ENCODE data around the gene ADRM1. TPM values are rescaled to one million over a fixed set of nuclear protein-coding genes. Genes with fewer than 3 reads are reported as not detected.

The ADRM1 gene
- total RNA-seq, 1 experiment from 2014 or later: 160 TPM

GRCh38 chr20:62269871-62270270 lies 32.9 kb upstream of the ADRM1 start:
- peaks cover 25% of the 10 kb centered on the region for H3K36me3 ChIP-seq
- no peak for DNase-seq
- no peak overlapping the region for H3K27ac ChIP-seq

GRCh38 chr20:62272200-62272599 lies 30.6 kb upstream of the ADRM1 start:
- peaks cover 5% of the 10 kb centered on the region; the same call in 1 of the 2 replicates for H3K36me3 ChIP-seq
- DNase-seq: no peak
- H3K9me3 ChIP-seq (replicated peaks): no peaks in the 10 kb centered on the region
- H3K4me3 ChIP-seq: no peak overlapping the region
- H3K27me3 ChIP-seq: no peaks in the 10 kb centered on the region
- H3K27ac ChIP-seq: no peak overlapping the region
- no peaks in the 10 kb centered on the region for H3K4me1 ChIP-seq

More at GRCh38 chr20:62269871-62270270, 32.9 kb upstream of the ADRM1 start:
- H3K9me3 ChIP-seq (replicated peaks): 0 out of 2 replicates have a peak, but pooled peaks cover 4% of the 10 kb centered on the region
- no peaks in the 10 kb centered on the region for H3K4me1 ChIP-seq
- no peaks in the 10 kb centered on the region for H3K27me3 ChIP-seq
- no peak overlapping the region for H3K4me3 ChIP-seq

GRCh38 chr20:62273416-62273815 lies 29.4 kb upstream of the ADRM1 start:
- no peaks in the 10 kb centered on the region for H3K4me1 ChIP-seq
- H3K27me3 ChIP-seq: no peaks in the 10 kb centered on the region
- H3K27ac ChIP-seq: no peak overlapping the region
- no peaks in the 10 kb centered on the region for H3K9me3 ChIP-seq (replicated peaks)
- no peak overlapping the region for H3K4me3 ChIP-seq
- peaks cover 7% of the 10 kb centered on the region for H3K36me3 ChIP-seq
- no peak for DNase-seq

GRCh38 chr20:62274332-62274950 lies 28.4 kb upstream of the ADRM1 start:
- no peak overlapping the region for H3K4me3 ChIP-seq
- H3K27me3 ChIP-seq: no peaks in the 10 kb centered on the region
- no peaks in the 10 kb centered on the region for H3K4me1 ChIP-seq
- DNase-seq: no peak
- peaks cover 11% of the 10 kb centered on the region for H3K36me3 ChIP-seq
- H3K9me3 ChIP-seq (replicated peaks): no peaks in the 10 kb centered on the region
- no peak overlapping the region for H3K27ac ChIP-seq

GRCh38 chr20:62275219-62275618 lies 27.6 kb upstream of the ADRM1 start:
- H3K27ac ChIP-seq: no peak overlapping the region
- no peak overlapping the region for H3K4me3 ChIP-seq
- peaks cover 18% of the 10 kb centered on the region for H3K36me3 ChIP-seq
- no peaks in the 10 kb centered on the region; the same call in 1 of the 2 replicates for H3K4me1 ChIP-seq
- no peak for DNase-seq
- H3K9me3 ChIP-seq (replicated peaks): no peaks in the 10 kb centered on the region
- no peaks in the 10 kb centered on the region for H3K27me3 ChIP-seq

DNA sequence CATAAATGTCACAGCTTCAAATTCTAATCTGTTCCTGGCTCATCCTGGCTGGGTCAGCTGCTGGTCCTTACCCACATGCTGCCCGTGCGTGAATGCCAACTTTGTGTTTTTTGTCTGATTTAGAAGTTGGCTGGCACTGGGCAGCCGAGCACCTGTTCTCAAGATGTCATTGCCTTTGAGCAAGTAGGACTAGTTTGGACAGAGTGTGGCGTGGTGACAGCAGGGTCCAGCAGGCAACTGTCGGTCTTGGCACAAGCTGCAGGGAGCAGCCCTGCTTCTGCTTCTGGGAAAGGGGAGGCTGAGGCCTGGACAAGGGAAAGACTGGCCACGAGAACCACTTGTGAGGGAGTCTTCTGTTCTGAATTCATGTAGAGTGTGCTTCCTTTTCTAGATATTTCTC lies 26.4 kb upstream of the ADRM1 start:
- no peaks in the 10 kb centered on the region for H3K27me3 ChIP-seq
- no peak overlapping the region for H3K4me3 ChIP-seq
- DNase-seq: peak in 1 of 2 experiments; percentile 30
- H3K4me1 ChIP-seq: peaks cover 11% of the 10 kb centered on the region
- no peak overlapping the region for H3K27ac ChIP-seq
- H3K36me3 ChIP-seq: peaks cover 21% of the 10 kb centered on the region
- H3K9me3 ChIP-seq (replicated peaks): no peaks in the 10 kb centered on the region

DNA sequence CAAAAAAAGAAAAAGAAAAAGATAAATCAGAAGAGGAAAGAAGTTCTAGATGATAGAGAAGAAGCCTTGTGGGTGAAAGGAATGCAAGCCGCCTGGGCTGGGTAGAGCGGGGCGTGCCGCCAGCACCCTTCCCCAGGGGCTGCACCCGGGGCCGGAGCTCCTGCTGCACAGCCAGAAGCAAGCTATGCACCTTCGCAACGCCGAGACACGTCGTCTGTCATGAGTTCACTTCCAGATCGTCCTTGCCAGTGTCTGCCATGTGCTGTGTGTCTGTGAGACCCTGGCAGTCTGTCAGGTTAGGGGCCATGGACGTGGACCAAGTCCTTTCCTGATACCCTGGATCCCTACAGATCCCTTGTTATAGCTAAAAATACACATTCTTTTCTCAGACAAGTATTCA lies 25.5 kb upstream of the ADRM1 start:
- H3K27me3 ChIP-seq: no peaks in the 10 kb centered on the region
- no peak overlapping the region for H3K27ac ChIP-seq
- H3K4me3 ChIP-seq: no peak overlapping the region
- peaks cover 20% of the 10 kb centered on the region for H3K4me1 ChIP-seq
- peaks cover 23% of the 10 kb centered on the region for H3K36me3 ChIP-seq
- no peak for DNase-seq
- H3K9me3 ChIP-seq (replicated peaks): no peaks in the 10 kb centered on the region

GRCh38 chr20:62280303-62280702 lies 22.5 kb upstream of the ADRM1 start:
- peaks cover 28% of the 10 kb centered on the region for H3K36me3 ChIP-seq
- peaks cover 31% of the 10 kb centered on the region for H3K4me1 ChIP-seq

GRCh38 chr20:62281161-62281933 lies 21.4 kb upstream of the ADRM1 start:
- H3K36me3 ChIP-seq: peaks cover 28% of the 10 kb centered on the region
- peaks cover 31% of the 10 kb centered on the region for H3K4me1 ChIP-seq
- H3K27me3 ChIP-seq: no peaks in the 10 kb centered on the region
- no peaks in the 10 kb centered on the region for H3K9me3 ChIP-seq (replicated peaks)
- peak overlapping the region; percentile 89 for H3K27ac ChIP-seq
- DNase-seq: peak; percentile 94 to 98
- no peak overlapping the region for H3K4me3 ChIP-seq

More at GRCh38 chr20:62280303-62280702, 22.5 kb upstream of the ADRM1 start:
- H3K9me3 ChIP-seq (replicated peaks): no peaks in the 10 kb centered on the region
- H3K27ac ChIP-seq: peak overlapping the region; percentile 89
- H3K4me3 ChIP-seq: no peak overlapping the region
- no peaks in the 10 kb centered on the region for H3K27me3 ChIP-seq
- no peak for DNase-seq

GRCh38 chr20:62282103-62282502 lies 20.7 kb upstream of the ADRM1 start:
- Histone ChIP-seq H3K4me1 (peaks cover 31% of the 10 kb centered on the region), H3K9me3 (replicated peaks) (no peaks in the 10 kb centered on the region), H3K27me3 (no peaks in the 10 kb centered on the region), H3K36me3 (peaks cover 28% of the 10 kb centered on the region), H3K4me3 (no peak overlapping the region), H3K27ac (peak overlapping the region; percentile 89)
- no peak for DNase-seq

DNA sequence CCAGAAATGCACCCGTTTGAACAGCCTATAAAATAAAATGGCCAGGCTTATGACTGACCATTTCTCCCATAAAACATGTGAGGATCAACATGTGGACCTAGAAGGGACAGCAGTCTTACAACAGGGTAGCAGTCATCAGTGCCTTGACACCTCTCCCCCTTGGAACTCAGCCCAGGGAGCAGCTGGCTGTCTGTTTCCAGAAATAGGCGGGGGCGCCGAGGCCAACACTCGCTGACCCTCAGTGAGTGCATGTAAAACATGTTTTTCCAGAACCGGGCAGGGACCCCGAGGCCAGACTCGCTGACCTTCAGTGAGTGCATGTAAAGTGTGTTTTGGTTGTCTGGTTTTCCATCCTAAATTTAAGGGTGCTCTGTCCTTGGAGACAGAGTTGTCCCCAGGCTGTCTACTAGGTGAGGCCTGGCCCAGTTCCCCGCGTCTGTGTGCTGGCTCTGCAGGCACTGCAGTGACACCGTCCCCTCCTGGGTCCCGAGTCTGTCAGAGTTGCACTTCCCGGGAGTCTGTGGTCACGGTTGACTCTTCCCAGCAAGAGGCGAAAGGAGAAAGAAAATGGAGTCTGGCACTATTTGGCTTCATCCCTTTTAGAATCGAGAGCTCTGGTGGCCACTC lies 19.8 kb upstream of the ADRM1 start:
- Histone ChIP-seq H3K36me3 (peaks cover 24% of the 10 kb centered on the region), H3K4me3 (no peak overlapping the region), H3K9me3 (replicated peaks) (no peaks in the 10 kb centered on the region), H3K4me1 (peaks cover 31% of the 10 kb centered on the region), H3K27me3 (no peaks in the 10 kb centered on the region), H3K27ac (no peak overlapping the region; the same call in 1 of the 2 replicates)
- peak; percentile 50 to 56 for DNase-seq

GRCh38 chr20:62284448-62284847 lies 18.3 kb upstream of the ADRM1 start:
- no peaks in the 10 kb centered on the region for H3K27me3 ChIP-seq
- H3K4me1 ChIP-seq: peaks cover 31% of the 10 kb centered on the region
- H3K4me3 ChIP-seq: no peak overlapping the region
- H3K9me3 ChIP-seq (replicated peaks): no peaks in the 10 kb centered on the region
- peaks cover 20% of the 10 kb centered on the region for H3K36me3 ChIP-seq
- DNase-seq: no peak
- H3K27ac ChIP-seq: no peak overlapping the region

DNA sequence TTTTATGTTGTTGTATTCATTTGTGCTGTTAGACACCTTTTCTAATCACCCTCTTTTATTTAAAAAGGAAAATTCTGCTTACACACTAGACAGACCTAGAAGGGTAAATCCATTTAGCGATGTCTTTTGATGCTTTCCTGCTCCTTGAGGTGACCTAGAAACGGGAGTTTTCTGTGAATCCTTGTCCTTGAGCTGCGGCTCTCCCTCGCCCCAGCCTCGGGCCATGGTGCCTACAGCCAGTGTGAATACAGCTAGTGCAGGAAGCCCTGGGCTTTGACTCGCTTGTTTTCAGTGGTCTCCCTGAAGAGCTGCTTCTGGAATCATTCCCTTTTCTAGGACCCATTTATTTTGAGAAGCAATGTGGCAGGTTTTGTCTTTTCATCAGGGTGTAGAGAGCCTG lies 17.6 kb upstream of the ADRM1 start:
- Histone ChIP-seq H3K4me3 (no peak overlapping the region), H3K4me1 (peaks cover 31% of the 10 kb centered on the region), H3K27me3 (no peaks in the 10 kb centered on the region), H3K9me3 (replicated peaks) (no peaks in the 10 kb centered on the region), H3K36me3 (peaks cover 14% of the 10 kb centered on the region), H3K27ac (no peak overlapping the region)
- no peak for DNase-seq

GRCh38 chr20:62285722-62286121 lies 17.1 kb upstream of the ADRM1 start:
- no peaks in the 10 kb centered on the region for H3K9me3 ChIP-seq (replicated peaks)
- peaks cover 10% of the 10 kb centered on the region for H3K36me3 ChIP-seq
- H3K4me3 ChIP-seq: no peak overlapping the region
- H3K27me3 ChIP-seq: no peaks in the 10 kb centered on the region
- no peak for DNase-seq
- H3K4me1 ChIP-seq: peaks cover 27% of the 10 kb centered on the region
- H3K27ac ChIP-seq: no peak overlapping the region

DNA sequence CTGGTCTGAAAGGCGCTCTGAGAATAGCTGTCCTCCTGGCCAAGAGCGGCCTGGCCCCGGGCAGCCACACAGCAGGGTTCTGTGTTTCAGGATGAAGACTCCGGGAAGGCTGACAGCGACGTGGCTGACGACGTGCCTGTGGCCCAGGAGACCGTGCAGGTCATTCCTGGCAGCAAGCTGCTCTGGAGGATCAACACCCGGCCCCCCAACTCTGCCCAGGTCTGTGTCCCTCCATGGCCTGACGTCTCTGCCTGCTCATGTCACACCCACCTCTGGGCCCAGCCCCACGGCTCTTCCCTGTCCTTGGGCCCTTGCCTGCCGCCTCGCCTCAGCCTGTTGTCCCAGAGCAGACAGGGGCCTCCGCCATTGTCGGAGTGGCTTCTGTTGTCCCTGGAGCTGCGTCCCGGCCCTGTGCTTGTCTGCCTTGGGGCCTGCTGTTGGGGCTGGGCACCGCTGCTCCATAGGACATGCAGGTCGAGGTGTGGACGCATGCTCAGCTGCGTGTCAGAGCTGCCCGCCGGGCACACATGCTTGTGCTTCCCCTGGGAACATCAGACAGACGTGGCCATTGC lies 16.2 kb upstream of the ADRM1 start:
- H3K4me1 ChIP-seq: peaks cover 18% of the 10 kb centered on the region
- H3K9me3 ChIP-seq (replicated peaks): no peaks in the 10 kb centered on the region
- DNase-seq: no peak
- H3K27me3 ChIP-seq: no peaks in the 10 kb centered on the region
- H3K4me3 ChIP-seq: no peak overlapping the region
- H3K27ac ChIP-seq: no peak overlapping the region
- H3K36me3 ChIP-seq: peaks cover 12% of the 10 kb centered on the region
